ENCODE data around the gene CLTA. TPM values are rescaled to one million over a fixed set of nuclear protein-coding genes. Genes with fewer than 3 reads are reported as not detected.

CLTA gene
- polyA plus RNA-seq, 2 of the 4 experiments (the other 2 are of a cell fraction): 291 to 312 TPM

DNA sequence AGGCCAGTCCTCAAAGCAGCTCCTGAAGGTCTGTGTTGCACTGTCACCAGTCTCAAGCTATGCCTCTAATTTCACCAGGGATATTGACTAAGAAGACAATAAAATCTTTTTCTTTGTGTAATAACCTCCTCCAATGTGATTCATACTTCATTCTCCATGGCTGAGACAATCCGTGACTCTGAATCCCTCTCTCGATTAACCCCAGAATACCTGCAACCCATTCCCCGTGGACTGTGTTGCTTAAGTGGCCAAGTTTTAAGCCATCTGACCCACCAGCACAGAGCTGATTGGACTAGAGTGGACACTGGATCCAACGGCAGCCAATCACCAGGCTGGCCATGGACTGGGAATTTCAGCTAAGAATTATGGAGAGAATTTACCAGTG, 26.9 kb upstream of the CLTA start:
- CTCF ChIA-PET: interaction anchor here (0.7 to 16.6 kb wide), 18 partner anchors 9 to 281 kb away, joined by 3 to 321 read pairs (median 9); partner anchors contain the start of genes CLTA and GLIPR2
- peaks cover 44% of the 10 kb centered on the region for H3K4me1 ChIP-seq
- WGBS (ENCODE audit: missing lambda C conversion rate): 45% methylated on average over 4 of the region's 4 CpGs
- DNase-seq (ENCODE audit: low read depth in 1 of 2, low spot score in 1 of 2): peak in 1 of 2 experiments; percentile 53
- ATAC-seq: peak; percentile 20 to 41; a peak in 5 of 6 replicates
- H3K4me3 ChIP-seq: no peak overlapping the region
- peak overlapping the region; percentile 53 for H3K4me2 ChIP-seq
- POLR2A ChIA-PET: interaction anchor here (0.8 to 3.0 kb wide), 7 partner anchors 12 to 240 kb away, joined by 3 to 30 read pairs (median 5); partner anchors contain the start of genes CLTA and GNE
- FAIRE-seq: no peak
- peak overlapping the region; percentile 65 to 90; a peak in 5 of 6 replicates for H3K27ac ChIP-seq
- H3K9me3 ChIP-seq: no peaks in the 10 kb centered on the region
- TF ChIP-seq, protein P1, sequence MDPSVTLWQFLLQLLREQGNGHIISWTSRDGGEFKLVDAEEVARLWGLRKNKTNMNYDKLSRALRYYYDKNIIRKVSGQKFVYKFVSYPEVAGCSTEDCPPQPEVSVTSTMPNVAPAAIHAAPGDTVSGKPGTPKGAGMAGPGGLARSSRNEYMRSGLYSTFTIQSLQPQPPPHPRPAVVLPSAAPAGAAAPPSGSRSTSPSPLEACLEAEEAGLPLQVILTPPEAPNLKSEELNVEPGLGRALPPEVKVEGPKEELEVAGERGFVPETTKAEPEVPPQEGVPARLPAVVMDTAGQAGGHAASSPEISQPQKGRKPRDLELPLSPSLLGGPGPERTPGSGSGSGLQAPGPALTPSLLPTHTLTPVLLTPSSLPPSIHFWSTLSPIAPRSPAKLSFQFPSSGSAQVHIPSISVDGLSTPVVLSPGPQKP (IDR thresholded peaks at IDR 0.05; ENCODE audit: low read depth, low read length): no peak
- TF ChIP-seq EHF (CRISPR knock-in tag; IDR thresholded peaks at IDR 0.05) (no peak), HOXA7 (CRISPR knock-in tag; IDR thresholded peaks at IDR 0.05) (no peak), ESRRA (IDR thresholded peaks at IDR 0.05; ENCODE audit: borderline replicate concordance, low read length) (no peak), JUN (IDR thresholded peaks at IDR 0.05) (no peak), CEBPB (IDR thresholded peaks at IDR 0.05) (no peak), TFCP2L1 (CRISPR knock-in tag; IDR thresholded peaks at IDR 0.05) (no peak), EHMT2 (IDR thresholded peaks at IDR 0.05; ENCODE audit: low read depth) (no peak), HDAC2 (IDR thresholded peaks at IDR 0.05) (no peak), HMGXB4 (CRISPR knock-in tag; IDR thresholded peaks at IDR 0.05; ENCODE audit: borderline replicate concordance) (no peak)

DNA sequence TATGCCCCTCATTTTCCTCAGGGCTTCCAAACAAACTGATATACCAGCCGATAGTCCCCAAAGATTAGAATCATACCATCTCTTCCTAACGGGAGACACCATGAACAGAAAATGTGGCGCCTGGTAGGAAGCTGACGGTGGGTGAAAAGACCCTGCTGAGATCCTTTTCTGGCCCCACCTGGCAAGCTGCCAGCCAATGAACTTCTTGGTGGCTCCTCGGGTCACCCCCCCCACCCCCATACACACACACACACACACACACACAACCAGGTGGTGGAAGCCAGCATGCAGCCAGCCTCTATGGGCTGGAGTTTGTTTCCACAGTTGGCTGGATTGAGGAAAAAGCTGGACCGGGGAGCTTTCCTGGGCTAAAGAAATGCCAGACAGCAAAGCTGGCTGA, 26.3 kb upstream of the CLTA start:
- ChIA-PET CTCF (interaction anchor here (0.7 to 16.6 kb wide), 18 partner anchors 10 to 282 kb away, joined by 3 to 321 read pairs (median 12); partner anchors contain the start of genes CLTA and GLIPR2), POLR2A (interaction anchor here (0.8 to 3.0 kb wide), 7 partner anchors 13 to 240 kb away, joined by 3 to 30 read pairs (median 5); partner anchors contain the start of genes CLTA and GNE)
- no peak for FAIRE-seq
- TF ChIP-seq ESRRA (IDR thresholded peaks at IDR 0.05; ENCODE audit: borderline replicate concordance, low read length): no peak
- TF ChIP-seq ATOH8 (CRISPR knock-in tag; IDR thresholded peaks at IDR 0.05; ENCODE audit: low read depth): no peak
- TF ChIP-seq PHF8 (IDR thresholded peaks at IDR 0.05; ENCODE audit: borderline replicate concordance, low read depth): no peak
- TF ChIP-seq RFX5 (IDR thresholded peaks at IDR 0.05): no peak
- TF ChIP-seq HDAC2 (IDR thresholded peaks at IDR 0.05): no peak
- no peak for TF ChIP-seq POLR2A (IDR thresholded peaks at IDR 0.05; ENCODE audit: low read length)
- no peak for TF ChIP-seq NFE2L2 (conservative IDR thresholded peaks at IDR 0.05; ENCODE audit: low read length)
- TF ChIP-seq MAFK (IDR thresholded peaks at IDR 0.05; ENCODE audit: partially characterized antibody): no peak
- TF ChIP-seq NPAS2 (CRISPR knock-in tag; IDR thresholded peaks at IDR 0.05; ENCODE audit: borderline replicate concordance): no peak
- no peak for TF ChIP-seq RCOR1 (IDR thresholded peaks at IDR 0.05; ENCODE audit: low read depth, low read length)
- TF ChIP-seq GATA3 (IDR thresholded peaks at IDR 0.05; ENCODE audit: borderline replicate concordance): no peak
- TF ChIP-seq KDM1A (IDR thresholded peaks at IDR 0.05; ENCODE audit: low read depth): no peak
- no peak for TF ChIP-seq ZSCAN20 (CRISPR knock-in tag; IDR thresholded peaks at IDR 0.05)
- no peak for TF ChIP-seq EP300 (IDR thresholded peaks at IDR 0.05)
- no peak for TF ChIP-seq HMGXB4 (CRISPR knock-in tag; IDR thresholded peaks at IDR 0.05; ENCODE audit: borderline replicate concordance)
- no peak for TF ChIP-seq FOSL2 (IDR thresholded peaks at IDR 0.05)
- no peak for TF ChIP-seq FOSL2 (CRISPR knock-in tag; IDR thresholded peaks at IDR 0.05)
- ATAC-seq: no peak
- Histone ChIP-seq H3K4me1 (peaks cover 44% of the 10 kb centered on the region), H3K9me3 (no peaks in the 10 kb centered on the region), H3K4me2 (no peak overlapping the region), H3K4me3 (no peak overlapping the region), H3K27ac (peak overlapping the region; percentile 65 to 90; a peak in 5 of 6 replicates)
- 85% methylated on average over 6 of the region's 6 CpGs for WGBS (ENCODE audit: missing lambda C conversion rate)
- no peak for DNase-seq (ENCODE audit: low read depth in 1 of 2, low spot score in 1 of 2)

Data from A549 (cell line).